Measurements from ENCODE around the gene PNPO. TPM values are rescaled to one million over a fixed set of nuclear protein-coding genes. Genes with fewer than 3 reads are reported as not detected.
"Not testable (repeated sequence)": the region's sequence is repeated elsewhere in the genome, so short reads cannot be mapped to it uniquely, and the experiment has no call there.

PNPO gene
- total RNA-seq, 3 donors from 2014 or later: 22.8 to 32.0 (median 24.8) TPM

DNA sequence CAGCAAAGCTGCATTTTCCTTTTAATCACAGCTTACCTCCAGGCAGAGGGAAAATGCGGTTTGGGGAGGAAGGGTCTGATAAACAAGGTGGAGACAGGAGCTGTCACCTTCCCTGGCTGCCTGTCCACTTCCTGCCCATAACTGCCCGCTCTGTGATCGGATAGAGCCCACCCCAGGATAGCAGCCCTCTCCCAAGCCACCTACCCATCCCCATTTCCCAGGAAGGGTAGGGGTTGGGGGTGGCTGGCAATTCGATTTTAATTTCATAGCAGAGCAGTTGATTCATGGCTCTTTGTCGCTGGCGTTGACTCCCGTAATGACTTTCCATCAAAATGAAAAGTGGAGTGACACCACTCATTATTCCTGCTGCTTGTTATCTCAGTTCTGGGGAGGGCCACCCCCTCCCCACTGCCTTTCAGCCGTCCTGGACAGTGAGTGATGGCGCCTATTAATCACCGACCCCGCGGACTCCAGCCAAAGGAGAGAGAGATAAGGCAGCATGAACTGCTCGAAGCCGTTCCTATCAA, 40.8 kb downstream of the PNPO start:
- no peak for ATAC-seq
- Histone ChIP-seq H3K9me3 (no peaks in the 10 kb centered on the region), H3K36me3 (ENCODE audit: low read depth) (peaks cover 6% of the 10 kb centered on the region), H3K4me1 (ENCODE audit: low read depth) (no peaks in the 10 kb centered on the region), H3K4me3 (no peak overlapping the region)
- intact Hi-C loops (cut with DNase I, micrococcal nuclease): no loop called here
- no peak for DNase-seq
- TF ChIP-seq, protein P1, sequence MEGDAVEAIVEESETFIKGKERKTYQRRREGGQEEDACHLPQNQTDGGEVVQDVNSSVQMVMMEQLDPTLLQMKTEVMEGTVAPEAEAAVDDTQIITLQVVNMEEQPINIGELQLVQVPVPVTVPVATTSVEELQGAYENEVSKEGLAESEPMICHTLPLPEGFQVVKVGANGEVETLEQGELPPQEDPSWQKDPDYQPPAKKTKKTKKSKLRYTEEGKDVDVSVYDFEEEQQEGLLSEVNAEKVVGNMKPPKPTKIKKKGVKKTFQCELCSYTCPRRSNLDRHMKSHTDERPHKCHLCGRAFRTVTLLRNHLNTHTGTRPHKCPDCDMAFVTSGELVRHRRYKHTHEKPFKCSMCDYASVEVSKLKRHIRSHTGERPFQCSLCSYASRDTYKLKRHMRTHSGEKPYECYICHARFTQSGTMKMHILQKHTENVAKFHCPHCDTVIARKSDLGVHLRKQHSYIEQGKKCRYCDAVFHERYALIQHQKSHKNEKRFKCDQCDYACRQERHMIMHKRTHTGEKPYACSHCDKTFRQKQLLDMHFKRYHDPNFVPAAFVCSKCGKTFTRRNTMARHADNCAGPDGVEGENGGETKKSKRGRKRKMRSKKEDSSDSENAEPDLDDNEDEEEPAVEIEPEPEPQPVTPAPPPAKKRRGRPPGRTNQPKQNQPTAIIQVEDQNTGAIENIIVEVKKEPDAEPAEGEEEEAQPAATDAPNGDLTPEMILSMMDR (IDR thresholded peaks at IDR 0.05): no peak

DNA sequence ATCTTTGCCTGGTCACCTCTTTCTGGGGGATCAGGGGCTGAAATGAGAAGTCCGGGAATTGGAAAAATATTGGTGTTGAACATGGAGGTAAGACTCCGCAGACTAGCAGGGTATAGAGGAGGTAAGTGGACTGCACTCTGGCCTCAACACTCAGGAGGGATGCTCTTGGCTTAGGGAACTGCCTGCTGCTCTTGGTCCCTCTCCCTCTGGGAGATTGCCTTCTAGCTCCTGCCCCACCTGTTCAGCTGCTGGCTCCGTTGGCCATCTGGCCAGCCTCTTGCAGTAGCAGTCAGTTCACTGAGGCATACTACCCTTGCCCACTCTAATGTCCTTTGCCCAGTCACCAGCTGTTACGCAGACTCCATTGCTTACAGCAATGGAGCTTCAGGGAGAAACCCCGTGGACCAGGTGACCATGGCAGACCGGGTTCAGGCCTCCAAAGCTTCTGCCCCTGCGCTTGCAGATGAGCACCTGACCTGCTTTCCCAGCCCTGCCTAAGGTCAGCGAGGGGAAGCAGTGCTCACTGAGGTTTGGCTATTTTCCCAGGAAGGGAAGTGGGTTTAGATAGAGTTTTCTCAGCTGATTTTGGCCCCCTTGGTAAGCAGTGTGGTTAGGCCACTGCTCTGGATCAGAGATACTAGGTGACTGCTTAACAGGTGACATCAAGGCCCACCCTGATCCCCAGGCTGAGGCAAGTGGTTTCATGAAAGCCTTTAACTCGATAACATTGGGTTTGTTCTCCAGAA, 41.4 kb downstream of the PNPO start:
- H3K9me3 ChIP-seq: no peaks in the 10 kb centered on the region
- ATAC-seq: no peak
- intact Hi-C loops (cut with DNase I, micrococcal nuclease): no loop called here
- TF ChIP-seq, protein P1 (IDR thresholded peaks at IDR 0.05): no peak
- peaks cover 3% of the 10 kb centered on the region for H3K36me3 ChIP-seq (ENCODE audit: low read depth)
- no peak for DNase-seq
- no peak overlapping the region for H3K4me3 ChIP-seq
- no peaks in the 10 kb centered on the region for H3K4me1 ChIP-seq (ENCODE audit: low read depth)

DNA sequence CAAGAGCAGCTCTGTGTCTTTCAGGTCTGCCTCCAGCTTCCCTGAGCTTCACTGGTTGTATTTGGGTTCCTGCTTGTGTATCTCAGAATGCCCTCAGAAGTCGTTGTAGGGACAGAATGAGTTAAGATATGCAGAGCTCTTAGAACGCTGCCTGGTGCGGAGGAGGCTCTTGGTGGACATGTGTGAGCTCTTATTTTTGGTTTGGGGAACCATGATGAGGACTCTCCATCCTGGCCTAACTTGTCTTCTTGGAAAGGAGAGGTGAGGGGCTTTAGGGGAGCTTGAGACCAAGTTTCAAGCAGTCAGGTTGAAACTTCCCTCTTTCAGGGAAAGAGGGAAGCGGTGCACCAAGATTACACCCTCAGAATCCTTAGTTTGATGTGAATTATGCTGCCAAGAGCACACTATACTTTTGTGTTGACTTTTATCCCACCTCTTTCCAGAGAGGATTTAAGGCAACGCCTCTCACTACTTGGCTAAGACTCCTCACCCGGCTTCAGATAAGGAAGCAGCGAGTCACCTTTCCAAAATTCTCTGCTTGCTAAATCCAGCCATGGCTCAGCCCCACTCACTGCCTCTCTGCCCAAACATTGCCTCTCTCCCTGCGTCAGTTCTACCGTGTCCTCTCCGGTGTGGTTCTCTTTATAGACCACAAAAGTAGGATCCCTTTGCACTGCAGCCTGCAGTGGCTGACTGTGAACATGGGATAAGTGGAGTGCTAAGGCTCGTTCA, 42.3 kb downstream of the PNPO start:
- Histone ChIP-seq H3K4me1 (ENCODE audit: low read depth) (no peaks in the 10 kb centered on the region), H3K36me3 (ENCODE audit: low read depth) (peaks cover 3% of the 10 kb centered on the region), H3K4me3 (no peak overlapping the region), H3K9me3 (no peaks in the 10 kb centered on the region)
- no peak for ATAC-seq
- intact Hi-C loops (cut with DNase I, micrococcal nuclease): no loop called here
- TF ChIP-seq, protein P1 (IDR thresholded peaks at IDR 0.05): no peak
- no peak for DNase-seq

DNA sequence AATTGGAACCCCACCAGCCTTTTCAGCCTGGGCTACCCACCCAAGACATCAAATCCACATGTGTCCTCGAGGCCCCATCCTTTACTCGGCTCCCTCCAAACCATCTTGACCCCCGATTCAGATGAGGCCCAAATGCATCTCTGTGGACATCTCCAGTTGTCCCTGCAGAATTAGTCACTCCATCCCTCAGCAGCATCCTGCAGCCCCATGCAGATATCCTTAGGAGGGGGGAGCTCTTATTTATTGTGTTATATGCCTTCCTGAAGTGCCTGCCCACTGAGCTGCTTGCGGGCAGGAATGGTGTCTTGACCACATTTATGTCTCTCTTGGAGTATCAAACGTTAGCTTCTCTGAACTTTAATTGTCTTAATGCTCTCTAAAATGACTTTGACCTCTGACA, 45.1 kb downstream of the PNPO start:
- intact Hi-C loops (cut with DNase I, micrococcal nuclease): no loop called here
- H3K4me1 ChIP-seq (ENCODE audit: low read depth): no peaks in the 10 kb centered on the region
- no peaks in the 10 kb centered on the region for H3K36me3 ChIP-seq (ENCODE audit: low read depth)
- no peak for ATAC-seq
- DNase-seq: no peak
- no peaks in the 10 kb centered on the region for H3K9me3 ChIP-seq
- TF ChIP-seq, protein P1 (IDR thresholded peaks at IDR 0.05): no peak
- no peak overlapping the region for H3K4me3 ChIP-seq

DNA sequence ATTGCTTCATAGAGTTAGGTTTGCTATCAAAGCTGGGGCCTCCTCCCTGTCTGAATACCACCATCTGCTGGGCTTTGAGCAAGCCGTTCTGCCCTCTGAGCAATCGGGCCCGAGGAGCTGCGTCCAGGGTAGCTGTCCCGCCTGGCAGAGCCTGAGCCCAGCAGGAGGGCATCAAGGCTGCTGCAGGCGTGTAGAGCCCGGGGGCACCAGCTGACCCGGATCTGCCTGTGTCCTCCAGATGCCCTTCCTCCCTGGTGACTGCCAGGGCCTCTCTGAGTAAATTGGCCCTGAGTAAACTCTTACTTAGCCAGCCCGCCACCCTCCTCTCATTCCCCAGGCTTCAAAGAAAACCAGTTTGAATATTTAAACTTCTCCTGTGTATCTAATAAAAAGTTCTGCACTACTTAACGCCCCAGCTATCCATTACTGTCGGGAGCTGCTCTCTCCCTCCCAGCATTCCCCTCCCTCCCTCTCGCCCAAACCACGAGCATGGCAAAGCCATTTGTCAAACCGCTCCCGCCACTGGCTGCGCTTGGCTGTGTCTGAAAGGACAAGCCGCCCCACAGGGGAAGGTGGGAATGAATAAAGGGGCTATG, 46.0 kb downstream of the PNPO start:
- TF ChIP-seq, protein P1 (IDR thresholded peaks at IDR 0.05): no peak
- DNase-seq: no peak
- H3K36me3 ChIP-seq (ENCODE audit: low read depth): no peaks in the 10 kb centered on the region
- ATAC-seq: peak; percentile 52
- intact Hi-C loops (cut with DNase I, micrococcal nuclease): no loop called here
- no peaks in the 10 kb centered on the region for H3K4me1 ChIP-seq (ENCODE audit: low read depth)
- no peaks in the 10 kb centered on the region for H3K9me3 ChIP-seq
- no peak overlapping the region for H3K4me3 ChIP-seq

DNA sequence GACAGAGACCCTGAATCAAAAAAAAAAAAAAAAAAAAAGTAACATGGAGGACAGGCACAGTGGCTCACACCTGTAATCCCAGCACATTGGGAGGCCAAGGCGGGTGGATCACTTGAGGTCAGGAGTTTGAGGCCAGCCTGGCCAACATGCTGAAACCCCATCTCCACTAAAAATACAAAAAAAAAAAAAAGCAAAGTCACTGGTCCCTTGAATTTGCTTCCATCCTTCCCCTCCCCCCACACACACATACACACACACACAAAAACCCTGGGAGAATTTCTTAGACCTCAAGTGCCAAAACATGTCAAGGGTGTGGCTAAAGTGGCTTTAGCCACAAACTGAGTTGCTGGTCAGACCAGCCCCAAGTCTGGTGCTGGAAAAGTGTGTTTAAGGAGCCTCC, 47.1 kb downstream of the PNPO start:
- DNase-seq; H3K36me3 ChIP-seq (ENCODE audit: low read depth); H3K4me1 ChIP-seq (ENCODE audit: low read depth); ATAC-seq; H3K4me3 ChIP-seq; H3K9me3 ChIP-seq; intact Hi-C loops (cut with DNase I, micrococcal nuclease): not testable (repeated sequence)
